Activated CD4-positive, alpha-beta memory T cell treated with anti-CD3 and anti-CD28 coated beads for 36 hours (primary cell): ENCODE measurements around the gene MPP4. TPM values are rescaled to one million over a fixed set of nuclear protein-coding genes. Genes with fewer than 3 reads are reported as not detected.

ENCODE experiments used
- CTCF ChIA-PET: fragments of 350-600 bp; sonication (Branson Sonifier 250); formaldehyde crosslinking; loops from one replicate; lab custom pipeline; 2021; ENCODE audit warnings: antibody characterized with exemption, inconsistent platforms; lab: Charles Lee
- POLR2A ChIA-PET: fragments of 350-600 bp; sonication (Branson Sonifier 250); formaldehyde crosslinking; loops from one replicate; lab custom pipeline; 2021; ENCODE audit warnings: antibody characterized with exemption; lab: Charles Lee
- DNase-seq: peaks from one replicate; pipeline ENCODE4 v3.0.0-alpha.2; 2020
- H3K27ac Mint-ChIP-seq: one replicate; pipeline ENCODE4 v1.8.0; 2021; ENCODE audit warnings: mixed read lengths
- H3K27me3 Mint-ChIP-seq: one replicate; pipeline ENCODE4 v1.8.0; 2021; ENCODE audit warnings: mixed read lengths
- H3K36me3 Mint-ChIP-seq: one replicate; pipeline ENCODE4 v1.8.0; 2021; ENCODE audit warnings: mixed read lengths
- H3K4me1 Mint-ChIP-seq: one replicate; pipeline ENCODE4 v1.8.0; 2021; ENCODE audit warnings: low read depth, mixed read lengths
- H3K4me3 Mint-ChIP-seq: one replicate; pipeline ENCODE4 v1.8.0; 2021; ENCODE audit warnings: mild to moderate bottlenecking, mixed read lengths
- H3K9me3 Mint-ChIP-seq: one replicate; pipeline ENCODE4 v1.8.0; 2021; ENCODE audit warnings: mixed read lengths
- intact Hi-C: fragments of 100-400 bp; cut with micrococcal nuclease; formaldehyde crosslinking; loops from one replicate; pipeline ENCODE4 v1.15.1; 2023
- total RNA-seq, 2 experiments: library from RNA; stranded (reverse); gene quantifications; one replicate each; pipeline ENCODE4 v1.2.3, GENCODE V29; 2021

Gene MPP4
- total RNA-seq, 2 experiments from 2014 or later, result not detected

GRCh38 chr2:201643216-201643890 lies 55.1 kb downstream of the MPP4 start, which contains the start of gene TMEM237:
TMEM237 (minus strand) TSS chr2:201643503; CDS start chr2:201643400, 103 bp downstream.
- H3K36me3 Mint-ChIP-seq, result peaks cover 3% of the 10 kb centered on the region
- H3K27me3 Mint-ChIP-seq, result no peaks in the 10 kb centered on the region
- no peak for DNase-seq
- no peaks in the 10 kb centered on the region for H3K9me3 Mint-ChIP-seq
- H3K4me1 Mint-ChIP-seq, result peaks cover 10% of the 10 kb centered on the region
- ChIA-PET CTCF (interaction anchor here (1.3 kb wide), 1 partner anchor 411 kb away, joined by 4 read pairs; no protein-coding TSS in a partner anchor), POLR2A (interaction anchor here (0.6 to 1.5 kb wide), 3 partner anchors 9 to 137 kb away, joined by 3 to 8 read pairs (median 4); partner anchors contain the start of gene ALS2)
- H3K27ac Mint-ChIP-seq, result peak within 1 kb of the TSS; percentile 84
- H3K4me3 Mint-ChIP-seq, result peak within 1 kb of the TSS; percentile 87
- intact Hi-C loops, result loop anchor here (2.0 to 10.0 kb wide), 6 partner anchors 193 to 529 kb away; partner anchors contain the start of genes CASP8, CFLAR, FZD7 and STRADB

- intact Hi-C loops, result loop anchor here (1.0 to 10.0 kb wide), 8 partner anchors 139 to 733 kb away; partner anchors contain the start of genes CASP8, CFLAR, FZD7 and STRADB
- H3K27ac Mint-ChIP-seq, result peak overlapping the region; percentile 84
- POLR2A ChIA-PET, result interaction anchor here (0.6 to 1.5 kb wide), 5 partner anchors 9 to 370 kb away, joined by 3 to 8 read pairs (median 4); partner anchors contain the start of genes ALS2, STRADB and TRAK2
- peak overlapping the region; percentile 87 for H3K4me3 Mint-ChIP-seq
- DNase-seq, result peak; percentile 89
- CTCF ChIA-PET, result interaction anchor here (1.3 kb wide), 1 partner anchor 410 kb away, joined by 4 read pairs; no protein-coding TSS in a partner anchor
- no peaks in the 10 kb centered on the region for H3K27me3 Mint-ChIP-seq
- peaks cover 3% of the 10 kb centered on the region for H3K36me3 Mint-ChIP-seq
- peaks cover 10% of the 10 kb centered on the region for H3K4me1 Mint-ChIP-seq
- H3K9me3 Mint-ChIP-seq, result no peaks in the 10 kb centered on the region
Measured at GRCh38 chr2:201642579-201643215, 55.7 kb downstream of the MPP4 start.

- Mint-ChIP-seq H3K27me3 (no peaks in the 10 kb centered on the region), H3K9me3 (no peaks in the 10 kb centered on the region), H3K4me3 (peak overlapping the region; percentile 87), H3K4me1 (peaks cover 10% of the 10 kb centered on the region), H3K27ac (peak overlapping the region; percentile 84), H3K36me3 (peaks cover 3% of the 10 kb centered on the region)
- ChIA-PET CTCF (interaction anchor here (1.3 kb wide), 1 partner anchor 410 kb away, joined by 4 read pairs; no protein-coding TSS in a partner anchor), POLR2A (interaction anchor here (0.6 to 1.5 kb wide), 3 partner anchors 138 to 369 kb away, joined by 3 to 8 read pairs (median 4); partner anchors contain the start of genes ALS2, STRADB and TRAK2)
- intact Hi-C loops, result loop anchor here (1.0 to 10.0 kb wide), 8 partner anchors 139 to 733 kb away; partner anchors contain the start of genes CASP8, CFLAR, FZD7 and STRADB
- no peak for DNase-seq
Measured at GRCh38 chr2:201642086-201642578, 56.3 kb downstream of the MPP4 start.

- no peak overlapping the region for H3K4me3 Mint-ChIP-seq
- ChIA-PET POLR2A (no interaction called here), CTCF (no interaction called here)
- H3K27ac Mint-ChIP-seq, result no peak overlapping the region
- H3K27me3 Mint-ChIP-seq, result no peaks in the 10 kb centered on the region
- H3K4me1 Mint-ChIP-seq, result peaks cover 10% of the 10 kb centered on the region
- H3K36me3 Mint-ChIP-seq, result peaks cover 14% of the 10 kb centered on the region
- intact Hi-C loops, result no loop called here
- peak; percentile 38 for DNase-seq
- no peaks in the 10 kb centered on the region for H3K9me3 Mint-ChIP-seq
Measured at GRCh38 chr2:201639205-201639604, 59.2 kb downstream of the MPP4 start.

- H3K4me1 Mint-ChIP-seq, result peaks cover 6% of the 10 kb centered on the region
- POLR2A ChIA-PET, result no interaction called here
- H3K9me3 Mint-ChIP-seq, result no peaks in the 10 kb centered on the region
Measured at GRCh38 chr2:201638326-201638725, 60.1 kb downstream of the MPP4 start.

GRCh38 chr2:201633661-201634249 lies 64.7 kb downstream of the MPP4 start:
- no peak for DNase-seq
- H3K27me3 Mint-ChIP-seq, result no peaks in the 10 kb centered on the region
- CTCF ChIA-PET, result no interaction called here
- no peak overlapping the region for H3K27ac Mint-ChIP-seq
- no peaks in the 10 kb centered on the region for H3K4me1 Mint-ChIP-seq
- POLR2A ChIA-PET, result interaction anchor here (1.0 kb wide), 1 partner anchor 9 kb away, joined by 3 read pairs; the partner anchor contains the start of gene TMEM237
- intact Hi-C loops, result no loop called here
- no peaks in the 10 kb centered on the region for H3K9me3 Mint-ChIP-seq
- peaks cover 20% of the 10 kb centered on the region for H3K36me3 Mint-ChIP-seq
- no peak overlapping the region for H3K4me3 Mint-ChIP-seq

More at GRCh38 chr2:201638326-201638725, 60.1 kb downstream of the MPP4 start:
- no peaks in the 10 kb centered on the region for H3K27me3 Mint-ChIP-seq
- no peak overlapping the region for H3K27ac Mint-ChIP-seq
- CTCF ChIA-PET, result interaction anchor here (0.6 to 0.8 kb wide), 2 partner anchors 118 to 187 kb away, joined by 3 read pairs; partner anchors contain the start of genes STRADB and TRAK2
- no peak for DNase-seq
- H3K36me3 Mint-ChIP-seq, result peaks cover 14% of the 10 kb centered on the region
- intact Hi-C loops, result no loop called here
- H3K4me3 Mint-ChIP-seq, result no peak overlapping the region

GRCh38 chr2:201631041-201631440 lies 67.4 kb downstream of the MPP4 start:
- Mint-ChIP-seq H3K27ac (no peak overlapping the region), H3K9me3 (no peaks in the 10 kb centered on the region), H3K4me3 (no peak overlapping the region), H3K27me3 (no peaks in the 10 kb centered on the region), H3K36me3 (peaks cover 14% of the 10 kb centered on the region), H3K4me1 (no peaks in the 10 kb centered on the region)
- POLR2A ChIA-PET, result no interaction called here
- CTCF ChIA-PET, result no interaction called here
- intact Hi-C loops, result no loop called here
- DNase-seq, result no peak

- H3K4me3 Mint-ChIP-seq, result no peak overlapping the region
- POLR2A ChIA-PET, result no interaction called here
- DNase-seq, result no peak
- no peak overlapping the region for H3K27ac Mint-ChIP-seq
- H3K9me3 Mint-ChIP-seq, result no peaks in the 10 kb centered on the region
- CTCF ChIA-PET, result no interaction called here
- H3K27me3 Mint-ChIP-seq, result no peaks in the 10 kb centered on the region
- H3K4me1 Mint-ChIP-seq, result no peaks in the 10 kb centered on the region
- intact Hi-C loops, result no loop called here
- peaks cover 14% of the 10 kb centered on the region for H3K36me3 Mint-ChIP-seq
Measured at GRCh38 chr2:201630577-201630976, 67.9 kb downstream of the MPP4 start.

GRCh38 chr2:201628545-201628944 lies 69.9 kb downstream of the MPP4 start:
- peaks cover 9% of the 10 kb centered on the region for H3K36me3 Mint-ChIP-seq

GRCh38 chr2:201622306-201622970 lies 76.0 kb downstream of the MPP4 start:
- Mint-ChIP-seq H3K4me1 (no peaks in the 10 kb centered on the region), H3K4me3 (no peak overlapping the region), H3K27ac (no peak overlapping the region), H3K27me3 (no peaks in the 10 kb centered on the region), H3K9me3 (no peaks in the 10 kb centered on the region), H3K36me3 (no peaks in the 10 kb centered on the region)
- ChIA-PET CTCF (no interaction called here), POLR2A (no interaction called here)
- no peak for DNase-seq
- intact Hi-C loops, result no loop called here

More at GRCh38 chr2:201628545-201628944, 69.9 kb downstream of the MPP4 start:
- intact Hi-C loops, result no loop called here
- no peak for DNase-seq
- Mint-ChIP-seq H3K27me3 (no peaks in the 10 kb centered on the region), H3K4me1 (no peaks in the 10 kb centered on the region), H3K9me3 (no peaks in the 10 kb centered on the region), H3K4me3 (no peak overlapping the region), H3K27ac (no peak overlapping the region)
- POLR2A ChIA-PET, result no interaction called here
- CTCF ChIA-PET, result no interaction called here

GRCh38 chr2:201621293-201621999 lies 77.0 kb downstream of the MPP4 start:
- POLR2A ChIA-PET, result no interaction called here
- CTCF ChIA-PET, result no interaction called here
- H3K27me3 Mint-ChIP-seq, result no peaks in the 10 kb centered on the region

More at GRCh38 chr2:201621293-201621999, 77.0 kb downstream of the MPP4 start:
- H3K27ac Mint-ChIP-seq, result no peak overlapping the region
- H3K9me3 Mint-ChIP-seq, result no peaks in the 10 kb centered on the region
- no peaks in the 10 kb centered on the region for H3K36me3 Mint-ChIP-seq
- H3K4me3 Mint-ChIP-seq, result no peak overlapping the region
- intact Hi-C loops, result no loop called here
- H3K4me1 Mint-ChIP-seq, result no peaks in the 10 kb centered on the region
- DNase-seq, result no peak
